Stimulated activated CD4-positive, alpha-beta T cell treated with anti-CD3 and anti-CD28 coated beads, Interleukin-15, amount 100 ng/mL, for 48 hours (primary cell): Measurements from ENCODE around the gene DPH5.
A peak's percentile ranks its signal among the peaks of the same experiment; 100 is the strongest.
"Not testable (repeated sequence)": the region's sequence is repeated elsewhere in the genome, so short reads cannot be mapped to it uniquely, and the experiment has no call there.

Source experiments
- DNase-seq, 2 donors: peaks; one replicate each; pipeline ENCODE4 v3.0.0-alpha.2; 2020; ENCODE audit warnings: low read depth in 2 of 2

Gene DPH5

DNA sequence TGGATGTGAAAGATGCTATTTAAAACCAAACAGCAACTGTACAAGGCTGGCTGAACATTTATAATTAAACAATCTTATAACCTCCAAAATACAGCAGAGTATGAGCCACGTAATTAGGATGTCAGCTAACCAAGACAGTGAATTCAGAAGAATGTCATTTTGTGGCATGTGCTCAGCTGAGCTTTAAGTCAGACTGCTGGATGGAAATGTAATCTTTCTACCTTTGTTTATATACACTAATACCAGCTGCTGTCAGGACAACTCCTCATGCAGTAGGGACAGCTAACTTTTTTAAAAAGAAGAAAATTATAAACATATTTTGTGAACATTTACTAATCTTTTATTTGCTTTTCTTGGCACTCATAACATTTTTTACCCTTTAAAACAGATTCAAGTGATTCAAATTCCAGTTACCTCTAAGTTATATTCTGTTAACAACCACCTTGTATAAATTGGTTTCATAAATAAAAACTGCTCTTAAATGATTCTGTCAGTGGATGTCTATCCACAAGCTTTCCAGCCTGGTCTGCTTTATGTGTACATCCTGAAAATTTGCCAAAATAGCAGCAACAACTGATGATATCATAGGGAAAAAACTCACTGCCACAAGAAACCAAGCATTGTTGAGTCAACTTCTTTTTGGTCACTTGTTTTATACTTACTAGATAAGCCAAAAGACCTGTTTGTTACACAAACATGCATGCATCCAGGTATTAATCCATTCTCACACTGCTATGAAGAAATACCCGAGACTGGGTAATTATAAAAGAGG, 36.1 kb downstream of the DPH5 start:
- DNase-seq: no peak

DNA sequence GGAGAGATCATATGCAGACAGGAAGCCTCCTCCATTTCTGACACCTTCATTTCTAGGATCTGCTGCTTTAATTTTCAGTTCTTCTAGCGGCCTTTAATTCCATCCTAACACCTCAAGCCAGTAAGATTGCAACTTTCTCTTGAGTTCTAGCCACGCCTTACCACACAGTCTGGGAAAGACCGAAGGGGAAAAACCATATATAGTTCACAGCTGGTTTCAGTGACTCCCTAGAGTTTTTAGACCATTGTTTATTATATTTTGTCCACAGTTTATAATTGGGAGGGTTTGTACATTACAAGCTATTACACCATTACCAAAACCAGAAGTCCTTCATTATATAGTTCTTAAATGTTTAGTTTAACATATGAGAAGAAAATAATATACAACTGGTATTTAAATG, 37.5 kb downstream of the DPH5 start:
- DNase-seq: no peak

DNA sequence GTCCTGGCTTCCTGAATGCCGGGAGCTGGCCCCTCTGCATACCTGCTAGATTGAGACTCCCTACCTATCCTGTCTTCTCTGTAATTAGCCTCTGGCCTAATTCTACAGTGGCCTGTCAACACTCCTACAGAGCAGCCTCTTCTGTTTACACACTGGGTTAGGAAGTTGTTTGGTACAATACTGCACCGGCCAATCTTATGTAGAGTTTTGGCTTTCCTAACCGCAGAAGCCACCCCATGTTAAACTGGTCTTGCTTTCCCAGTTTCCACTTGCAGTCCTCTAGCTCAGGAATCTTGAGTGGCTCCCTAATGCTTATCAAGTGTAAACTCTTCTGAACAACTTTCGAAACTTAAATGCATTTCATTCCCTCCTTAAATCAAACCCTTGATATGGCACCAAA, 42.8 kb downstream of the DPH5 start:
- DNase-seq: no peak

DNA sequence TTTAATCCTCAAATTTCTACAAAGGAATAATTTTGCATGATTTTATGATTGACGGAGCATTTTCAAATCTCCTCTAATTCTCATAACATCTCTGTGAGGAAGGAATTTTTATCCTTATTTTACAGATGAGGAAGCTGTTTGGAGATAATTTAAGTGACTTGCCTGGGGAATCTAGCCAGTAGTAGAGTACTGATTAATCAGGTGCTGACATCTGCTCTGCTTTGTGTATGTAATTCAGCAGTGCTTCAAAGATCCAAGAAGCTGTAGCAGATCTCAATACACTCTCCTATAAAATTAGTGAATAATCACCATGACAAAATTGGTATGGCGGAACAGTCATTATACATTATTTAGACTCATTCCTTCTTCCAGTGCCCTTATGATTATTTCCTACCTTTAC, 46.0 kb downstream of the DPH5 start:
- DNase-seq: no peak

DNA sequence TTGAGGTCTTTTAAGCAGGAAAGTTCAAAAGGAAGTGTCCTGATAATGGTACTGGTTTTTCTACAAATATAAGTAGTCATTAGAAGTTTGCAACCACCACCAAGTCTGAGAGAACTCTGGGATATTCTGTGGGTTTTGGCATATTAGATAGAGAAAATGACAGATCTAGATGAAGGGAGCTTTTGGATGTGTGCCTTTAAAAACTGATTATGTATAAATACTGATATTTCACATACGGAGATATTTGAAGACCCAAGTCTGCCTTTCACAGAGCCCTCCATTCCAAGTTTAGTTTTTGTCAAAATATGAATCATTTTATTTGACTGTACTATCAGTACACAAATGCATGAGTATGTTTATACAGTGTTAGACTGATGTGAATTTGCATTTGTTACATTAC, 48.6 kb downstream of the DPH5 start:
- no peak for DNase-seq

DNA sequence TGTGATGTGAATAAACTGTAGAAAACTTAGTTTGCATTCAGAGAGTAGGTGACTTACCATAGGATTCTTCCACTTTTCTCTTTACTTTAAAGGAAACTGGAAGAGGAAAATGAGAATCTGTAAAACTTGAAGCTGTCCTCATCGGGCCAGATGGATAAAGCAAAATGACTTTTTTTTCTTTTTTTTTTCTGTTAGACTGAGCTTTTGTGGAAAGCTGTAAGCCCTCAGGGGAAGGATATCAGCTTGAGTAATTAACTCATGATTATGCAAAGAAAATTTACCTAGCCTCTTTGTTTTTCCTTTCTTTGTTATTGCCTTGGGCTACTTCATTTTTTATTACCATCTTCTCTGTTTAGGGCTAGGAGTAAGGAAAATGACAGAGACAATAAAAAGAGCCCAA, 53.4 kb downstream of the DPH5 start:
- DNase-seq: no peak

DNA sequence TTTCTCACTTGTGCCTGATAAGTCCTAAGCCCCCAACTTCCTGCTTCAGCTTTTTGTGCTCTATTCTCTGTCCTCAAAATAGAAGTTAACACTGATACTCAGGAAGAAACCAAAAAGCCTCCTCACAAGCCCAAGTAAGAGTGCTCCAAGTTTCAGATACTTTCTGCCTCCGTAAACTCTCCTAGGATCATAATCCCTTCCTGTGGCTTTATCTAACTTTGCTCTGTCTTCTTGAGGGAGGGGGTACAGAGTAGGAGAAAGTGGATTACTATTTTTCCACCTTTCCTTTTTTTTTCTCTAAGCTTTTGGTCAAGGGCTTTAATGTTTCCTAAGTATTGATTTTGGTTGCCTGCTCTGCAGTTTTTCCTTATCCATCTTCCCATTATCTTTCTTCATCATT, 54.6 kb downstream of the DPH5 start:
- no peak for DNase-seq

DNA sequence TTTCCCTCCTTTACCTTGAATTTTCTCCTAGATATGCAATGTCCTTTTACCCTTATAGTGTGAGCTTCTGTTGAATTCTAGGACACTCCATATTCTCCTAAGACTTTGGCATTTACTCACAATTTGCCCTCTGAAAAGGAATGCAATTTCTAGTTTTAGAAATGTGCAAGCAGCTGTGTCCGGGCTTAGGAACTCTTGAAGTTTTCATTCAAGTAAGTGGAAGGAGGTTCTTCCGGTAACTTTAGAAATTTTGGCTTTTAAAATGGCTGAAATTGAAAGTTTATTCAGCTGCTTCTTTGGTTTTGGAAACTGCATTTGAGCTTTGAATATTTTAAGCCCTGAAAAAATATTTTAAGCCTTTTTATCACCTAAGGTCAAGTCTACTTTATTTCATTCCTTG, 56.3 kb downstream of the DPH5 start:
- DNase-seq: no peak

DNA sequence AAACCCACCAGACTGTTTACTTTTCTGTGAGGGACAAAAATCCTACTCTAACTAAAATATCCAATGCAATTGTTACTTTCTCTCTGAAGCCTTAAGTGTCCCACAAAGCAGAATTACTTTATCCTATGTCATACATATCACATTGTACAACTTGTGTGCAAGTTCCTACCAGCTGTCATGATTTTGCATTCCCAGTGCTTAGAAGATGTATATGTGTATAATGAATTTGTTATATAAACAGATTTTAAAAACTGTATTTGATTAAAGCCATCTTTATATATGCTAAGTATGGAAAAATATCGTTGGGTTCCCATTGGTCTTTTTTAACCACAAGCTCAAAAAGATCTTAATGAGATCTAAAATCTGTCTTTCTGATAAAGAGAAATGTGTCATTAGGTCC, 57.0 kb downstream of the DPH5 start:
- DNase-seq: no peak

DNA sequence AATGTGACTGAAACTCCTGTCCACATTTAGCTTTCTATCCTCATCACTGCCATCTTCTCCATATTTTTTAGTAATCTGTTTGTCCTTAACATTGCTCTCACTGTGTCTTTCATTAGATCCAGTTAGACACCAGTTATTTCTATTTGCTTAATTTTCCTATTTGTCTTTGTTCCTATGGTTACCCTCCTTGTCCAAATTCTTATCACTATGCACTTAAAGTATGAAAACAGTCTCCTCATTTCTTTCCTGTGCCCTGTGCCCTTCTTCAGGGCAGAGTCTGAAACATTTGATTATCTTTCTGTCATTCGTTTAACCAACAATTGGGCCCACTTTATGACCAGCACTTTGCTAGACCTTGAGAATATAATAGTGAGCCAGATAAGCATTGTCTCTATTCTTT, 65.5 kb downstream of the DPH5 start:
- DNase-seq: no peak

DNA sequence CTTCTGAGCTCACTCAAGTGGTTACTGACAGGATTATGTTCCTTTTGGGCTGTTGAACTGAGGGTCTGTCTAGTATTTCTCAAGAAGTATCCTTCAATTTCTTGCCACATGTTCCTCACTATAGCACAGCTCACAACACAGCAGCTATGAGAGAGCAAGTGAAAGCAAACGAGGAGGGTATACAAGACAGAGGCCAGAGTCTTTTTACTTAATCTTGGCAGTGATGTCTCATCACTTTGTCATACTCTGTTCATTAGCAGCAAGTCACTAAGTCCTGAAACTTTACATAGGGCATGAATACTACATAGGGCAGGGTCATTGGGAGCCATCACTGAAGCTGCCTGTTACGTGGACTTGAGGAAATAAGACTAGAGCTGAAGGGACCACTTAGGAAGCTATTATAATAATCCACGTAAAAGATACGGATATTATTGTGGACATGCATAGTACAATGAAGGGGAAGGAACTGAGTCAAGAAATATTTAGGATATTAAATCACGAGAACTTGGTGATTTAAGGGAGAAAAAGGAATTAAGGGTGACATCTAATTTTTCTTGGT, 66.0 kb downstream of the DPH5 start:
- no peak for DNase-seq

DNA sequence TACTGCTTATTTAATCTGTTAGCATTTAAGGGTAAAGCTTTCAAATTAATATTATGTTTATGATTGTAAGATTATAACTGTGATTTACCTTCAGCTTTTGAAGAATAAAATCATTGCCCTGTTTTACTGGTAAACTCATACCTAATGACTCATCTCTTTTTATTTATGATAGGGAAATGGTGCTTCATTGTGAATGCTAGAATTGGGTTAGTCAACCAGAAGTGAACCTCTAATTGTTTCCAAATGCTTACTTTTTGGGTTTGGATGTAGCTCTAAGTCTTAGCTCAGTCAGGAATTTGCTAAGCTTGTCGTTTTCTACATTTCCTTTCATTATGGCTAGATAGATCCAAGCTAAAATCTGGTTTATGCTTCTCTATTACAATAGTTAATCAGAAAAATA, 70.3 kb downstream of the DPH5 start:
- DNase-seq: no peak

DNA sequence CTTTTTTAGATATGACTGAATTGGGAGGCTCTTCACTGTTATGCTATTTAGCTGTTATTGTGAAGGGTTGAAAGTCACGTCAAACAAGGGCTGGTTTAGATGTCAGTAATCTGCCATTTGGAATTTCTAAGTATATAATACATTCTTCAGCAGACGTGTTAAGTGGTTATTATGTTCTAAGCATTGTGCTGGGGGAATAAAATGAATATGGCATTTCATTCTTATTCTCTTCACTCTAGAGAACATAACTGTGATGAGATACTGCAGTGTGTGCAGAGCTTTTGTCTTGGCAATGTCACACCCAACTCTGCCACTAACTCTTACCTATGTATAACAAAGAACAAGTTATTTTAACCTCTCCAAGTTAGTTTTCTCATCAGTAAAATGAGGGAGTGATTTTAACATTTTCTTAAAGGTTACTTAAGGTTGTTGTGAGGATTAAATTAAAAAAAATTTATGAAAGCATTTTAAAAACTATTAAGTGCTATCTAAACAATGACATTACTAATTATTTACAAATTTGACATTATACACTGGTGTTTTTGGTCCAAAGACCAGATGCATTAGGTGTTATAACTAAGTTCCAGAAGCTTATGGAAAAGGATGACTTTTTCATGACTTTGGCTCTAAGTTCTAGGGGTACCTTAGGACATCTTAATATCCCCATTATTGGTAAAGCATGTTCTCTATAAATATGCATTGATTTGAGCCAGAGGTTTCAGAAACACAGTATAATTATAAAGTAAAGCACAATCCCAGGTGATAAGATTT, 71.4 kb downstream of the DPH5 start:
- no peak for DNase-seq

DNA sequence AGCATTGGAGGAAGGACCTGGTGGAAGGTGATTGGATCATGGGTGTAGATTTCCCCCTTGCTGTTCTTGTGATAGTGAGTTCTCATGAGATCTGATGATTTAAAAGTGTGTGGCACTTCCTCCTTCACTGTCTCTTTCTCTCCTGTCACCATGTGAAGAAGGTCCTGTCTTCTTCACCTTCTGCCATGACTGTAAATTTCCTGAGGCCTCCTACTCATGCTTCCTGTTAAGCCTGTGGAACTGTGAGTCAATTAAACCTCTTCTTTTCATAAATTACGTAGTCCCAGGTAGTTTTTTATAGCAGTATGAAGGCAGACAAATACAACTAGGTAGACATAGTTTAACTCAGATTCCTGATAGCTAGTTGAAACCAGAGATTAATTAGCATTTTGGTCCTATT, 72.6 kb downstream of the DPH5 start:
- not testable (repeated sequence) for DNase-seq

DNA sequence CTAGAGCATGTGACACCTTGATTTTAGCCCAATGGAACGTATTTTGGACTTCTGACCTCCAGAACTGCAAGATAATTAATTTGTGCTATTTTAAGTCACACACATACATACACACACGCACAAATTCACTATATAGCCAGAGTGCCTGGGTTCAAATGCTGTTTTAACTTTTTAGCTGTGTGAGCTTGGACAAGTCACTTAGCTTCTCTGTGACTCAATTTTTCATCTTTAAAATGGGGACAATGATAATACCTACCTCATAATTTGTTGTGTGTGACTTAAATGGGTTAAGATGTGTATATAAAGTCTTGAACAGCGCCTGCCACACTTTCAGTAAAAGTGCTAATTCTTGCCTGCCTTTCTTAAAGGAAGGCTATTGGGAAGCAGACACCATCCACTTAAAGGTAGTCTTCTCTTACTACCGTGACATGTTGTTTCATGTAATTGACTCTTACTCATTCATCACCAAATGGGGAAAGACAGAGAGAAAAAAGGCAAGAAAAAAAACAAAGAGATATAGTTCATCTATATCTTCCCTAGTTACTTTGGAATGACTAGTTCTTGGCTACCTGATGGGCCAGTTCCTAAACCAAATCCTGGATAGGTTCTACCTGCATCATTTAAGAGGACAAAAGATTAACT, 73.4 kb downstream of the DPH5 start:
- DNase-seq: no peak

DNA sequence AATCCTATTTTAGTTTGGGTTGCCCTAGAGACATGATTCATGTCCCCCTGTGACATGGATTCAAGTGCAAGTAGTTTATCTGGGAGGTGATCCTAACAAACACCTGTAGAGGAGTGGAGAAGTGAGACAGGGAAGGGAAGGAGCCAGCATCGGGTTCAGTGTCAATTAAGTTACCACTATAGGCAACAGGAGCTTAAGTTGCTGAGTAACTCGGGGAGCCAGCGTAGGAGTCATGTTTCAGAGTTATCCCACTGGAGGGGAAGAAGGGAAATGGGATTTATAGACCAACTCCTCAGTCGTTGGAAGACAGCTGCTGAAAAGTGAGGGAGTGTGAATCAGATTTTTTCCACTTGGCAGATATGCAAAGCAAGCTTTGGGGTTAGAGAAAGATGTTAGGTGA, 74.8 kb downstream of the DPH5 start:
- DNase-seq: no peak

DNA sequence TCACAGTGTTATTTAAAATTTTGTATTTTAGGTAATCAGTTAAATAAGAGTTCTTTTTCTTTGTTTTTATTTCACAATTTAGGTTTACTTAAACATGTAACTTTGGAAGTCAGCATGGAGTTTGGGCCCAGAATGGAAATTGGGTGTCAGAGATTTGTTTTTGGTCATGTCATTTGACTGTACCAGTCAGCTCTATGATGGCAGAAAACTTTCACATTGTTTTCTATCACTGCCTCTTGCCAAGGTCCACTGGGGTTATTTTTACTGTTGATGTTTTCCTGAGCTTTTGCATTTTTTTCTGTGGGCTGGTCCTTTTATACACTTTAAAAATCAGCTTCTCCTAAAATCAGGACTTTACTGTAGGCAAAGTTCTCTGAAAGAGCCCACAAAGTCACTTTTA, 75.2 kb downstream of the DPH5 start:
- DNase-seq: no peak

DNA sequence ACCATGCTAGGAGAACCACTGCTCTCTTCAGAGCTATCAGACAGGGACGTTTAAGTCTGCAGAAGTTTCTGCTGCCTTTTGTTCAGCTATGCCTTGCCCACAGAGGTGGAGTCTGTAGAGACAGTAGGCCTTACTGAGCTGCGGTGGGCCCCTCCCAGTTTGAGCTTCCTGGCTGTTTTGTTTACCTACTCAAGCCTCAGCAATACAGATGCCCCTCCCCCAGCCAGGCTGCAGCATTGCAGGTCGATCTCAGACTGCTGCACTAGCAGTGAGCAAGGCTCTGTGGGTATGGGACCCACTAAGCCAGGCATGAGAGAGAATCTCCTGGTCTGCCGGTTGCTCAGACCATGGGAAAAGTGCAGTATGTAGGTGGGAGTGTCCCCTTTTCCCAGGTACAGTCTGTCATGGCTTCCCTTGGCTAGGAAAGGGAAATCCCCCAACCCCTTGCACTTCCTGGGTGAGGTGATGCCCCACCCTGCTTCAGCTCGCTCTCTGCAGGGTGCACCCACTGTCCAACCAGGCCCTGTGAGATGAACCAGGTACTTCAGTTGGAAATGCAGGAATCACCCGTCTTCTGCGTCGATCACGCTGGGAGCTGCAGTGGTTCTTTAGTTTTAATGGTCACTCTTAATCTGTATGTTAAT, 75.9 kb downstream of the DPH5 start:
- peak in 1 of 2 donors; percentile 22 for DNase-seq

DNA sequence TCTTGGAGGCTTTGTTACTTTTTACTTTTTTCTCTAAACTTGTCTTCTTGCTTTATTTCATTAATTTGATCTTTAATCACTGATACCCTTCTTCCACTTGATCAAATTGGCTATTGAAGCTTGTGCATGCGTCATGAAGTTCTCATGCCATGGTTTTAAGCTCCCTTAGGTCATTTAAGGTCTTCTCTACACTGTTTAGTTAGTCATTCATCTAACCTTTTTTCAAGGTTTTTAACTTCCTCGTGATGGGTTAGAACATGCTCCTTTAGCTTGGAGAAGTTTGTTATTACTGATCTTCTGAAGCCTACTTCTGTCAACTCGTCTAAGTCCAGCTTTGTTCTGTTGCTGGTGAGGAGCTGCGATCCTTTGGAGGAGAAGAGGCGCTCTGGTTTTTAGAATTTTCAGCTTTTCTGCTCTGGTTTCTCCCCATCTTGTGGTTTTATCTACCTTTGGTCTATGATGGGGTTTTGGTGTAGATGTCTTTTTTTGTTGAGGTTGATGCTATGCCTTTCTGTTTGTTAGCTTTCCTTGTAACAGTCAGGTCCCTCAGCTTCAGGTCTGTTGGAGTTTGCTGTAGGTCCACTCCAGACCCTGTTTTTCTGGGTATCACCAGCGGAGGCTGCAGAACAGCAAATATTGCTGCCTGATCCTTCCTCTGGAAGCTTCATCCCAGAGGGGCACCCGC, 76.7 kb downstream of the DPH5 start:
- not testable (repeated sequence) for DNase-seq

DNA sequence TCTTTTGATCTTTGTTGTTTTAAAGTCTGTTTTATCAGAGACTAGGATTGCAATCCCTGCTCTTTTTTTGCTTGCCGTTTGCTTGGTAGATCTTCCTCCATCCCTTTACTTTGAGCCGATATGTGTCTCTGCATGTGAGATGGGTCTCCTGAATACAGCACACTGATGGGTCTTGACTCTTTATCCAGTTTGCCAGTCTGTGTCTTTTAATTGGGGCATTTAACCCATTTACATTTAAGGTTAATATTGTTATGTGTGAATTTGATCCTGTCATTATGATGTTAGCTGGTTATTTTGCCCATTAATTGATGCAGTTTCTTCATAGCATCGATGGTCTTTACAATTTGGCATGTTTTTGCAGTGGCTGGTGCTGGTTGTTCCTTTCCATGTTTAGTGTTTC, 77.8 kb downstream of the DPH5 start:
- not testable (repeated sequence) for DNase-seq

DNA sequence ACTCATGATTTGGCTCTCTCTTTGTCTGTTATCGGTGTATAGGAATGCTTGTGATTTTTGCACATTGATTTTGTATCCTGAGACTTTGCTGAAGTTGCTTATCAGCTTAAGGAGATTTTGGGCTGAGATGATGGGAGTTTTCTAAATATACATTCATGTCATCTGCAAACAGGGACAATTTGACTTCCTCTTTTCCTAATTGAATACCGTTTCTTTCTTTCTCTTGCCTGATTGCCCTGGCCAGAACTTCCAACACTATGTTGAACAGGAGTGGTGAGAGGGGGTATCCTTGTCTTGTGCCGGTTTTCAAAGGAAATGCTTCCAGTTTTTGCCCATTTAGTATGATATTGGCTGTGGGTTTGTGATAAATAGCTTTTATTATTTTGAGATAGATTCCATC, 79.5 kb downstream of the DPH5 start:
- DNase-seq: not testable (repeated sequence)

DNA sequence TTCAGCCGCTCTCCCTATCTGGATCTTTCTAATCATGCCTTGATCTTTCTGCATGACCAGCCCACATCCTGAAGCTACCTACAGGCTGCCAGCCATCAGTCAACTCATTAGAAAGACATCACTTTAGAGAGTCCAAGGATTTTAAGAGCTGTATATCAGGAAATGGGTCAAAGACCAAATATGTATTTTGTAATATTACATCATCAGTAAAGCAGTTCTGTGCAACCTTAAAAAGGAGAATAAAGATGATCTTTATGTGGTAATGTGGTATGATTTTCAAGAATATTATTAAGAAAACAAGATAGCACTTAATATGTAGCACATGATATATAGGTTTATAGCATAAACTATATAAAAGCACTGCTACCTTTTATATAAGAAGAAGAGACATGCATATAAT, 82.1 kb downstream of the DPH5 start:
- no peak for DNase-seq
